MM.1S (cell line): Measurements from ENCODE around the gene CSGALNACT2.

Experiments
- DNase-seq: peaks from one replicate; pipeline ENCODE4 v3.0.0-alpha.2; 2015
- H2AFZ ChIP-seq: fragments of 300-600 bp; sonication (generic); 2 replicates; pipeline ENCODE4 v1.6.0; 2016; ENCODE audit warnings: antibody characterized with exemption, low read length
- H3F3A ChIP-seq: fragments of 300-600 bp; sonication (generic); 2 replicates; pipeline ENCODE4 v1.6.1; 2016; ENCODE audit warnings: mild to moderate bottlenecking, antibody characterized with exemption, low read length, moderate library complexity, mixed read lengths; ENCODE audit not compliant: insufficient read depth
- H3K27ac ChIP-seq: fragments of 300-600 bp; sonication (generic); 2 replicates; pipeline ENCODE4 v1.5.1; 2016; ENCODE audit warnings: mild to moderate bottlenecking, low read length
- H3K27me3 ChIP-seq: fragments of 300-600 bp; sonication (generic); replicated peaks from 2 replicates; pipeline ENCODE4 v1.6.0; 2016; ENCODE audit warnings: low read length; ENCODE audit not compliant: insufficient read depth
- H3K36me3 ChIP-seq: fragments of 300-600 bp; sonication (generic); replicated peaks from 2 replicates; pipeline ENCODE4 v1.6.1; 2016; ENCODE audit warnings: mild to moderate bottlenecking, low read length, mixed read lengths; ENCODE audit not compliant: insufficient read depth
- H3K4me1 ChIP-seq: fragments of 300-600 bp; sonication (generic); 2 replicates; pipeline ENCODE4 v1.6.1; 2016; ENCODE audit warnings: low read length, mixed read lengths
- H3K4me2 ChIP-seq: fragments of 300-600 bp; sonication (generic); 2 replicates; pipeline ENCODE4 v1.6.0; 2016; ENCODE audit warnings: low read depth, low read length
- H3K4me3 ChIP-seq: fragments of 300-600 bp; sonication (generic); 2 replicates; pipeline ENCODE4 v1.5.1; 2016; ENCODE audit warnings: low read length, mixed read lengths
- H3K79me2 ChIP-seq: fragments of 300-600 bp; sonication (generic); 2 replicates; pipeline ENCODE4 v1.6.1; 2016; ENCODE audit warnings: mixed run types, low read length, mixed read lengths
- H3K9ac ChIP-seq: fragments of 300-600 bp; sonication (generic); 2 replicates; pipeline ENCODE4 v1.6.1; 2016; ENCODE audit warnings: low read length, mixed read lengths
- H3K9me2 ChIP-seq: fragments of 300-600 bp; sonication (generic); replicated peaks from 2 replicates; pipeline ENCODE4 v1.6.1; 2016; ENCODE audit warnings: mild to moderate bottlenecking, low read length, mixed read lengths; ENCODE audit not compliant: insufficient read depth
- H3K9me3 ChIP-seq: fragments of 300-600 bp; sonication (generic); replicated peaks from 2 replicates; pipeline ENCODE4 v1.6.1; 2016; ENCODE audit warnings: mild to moderate bottlenecking, low read length, mixed read lengths; ENCODE audit not compliant: insufficient read depth
- H4K20me1 ChIP-seq: fragments of 300-600 bp; sonication (generic); 2 replicates; pipeline ENCODE4 v1.6.1; 2016; ENCODE audit warnings: mild to moderate bottlenecking, low read length, moderate library complexity, mixed read lengths; ENCODE audit not compliant: insufficient read depth
- EZH2 ChIP-seq: fragments of 300-600 bp; sonication (generic); optimal IDR thresholded peaks from 2 replicates; pipeline ENCODE3; 2017; ENCODE audit warnings: low read depth, mild to moderate bottlenecking, antibody characterized with exemption, low read length, mixed read lengths
- EZH2phosphoT487 ChIP-seq: fragments of 300-600 bp; sonication (generic); IDR thresholded peaks from 2 replicates; pipeline ENCODE4 v1.6.1; 2018; ENCODE audit warnings: antibody characterized with exemption, low read length
- TF ChIP-seq, protein P1 (sequence below): fragments of 300-600 bp; sonication (generic); IDR thresholded peaks from 2 replicates; pipeline ENCODE4 v1.5.1; 2016; ENCODE audit warnings: antibody characterized with exemption, low read length, mixed read lengths

CSGALNACT2 gene

DNA sequence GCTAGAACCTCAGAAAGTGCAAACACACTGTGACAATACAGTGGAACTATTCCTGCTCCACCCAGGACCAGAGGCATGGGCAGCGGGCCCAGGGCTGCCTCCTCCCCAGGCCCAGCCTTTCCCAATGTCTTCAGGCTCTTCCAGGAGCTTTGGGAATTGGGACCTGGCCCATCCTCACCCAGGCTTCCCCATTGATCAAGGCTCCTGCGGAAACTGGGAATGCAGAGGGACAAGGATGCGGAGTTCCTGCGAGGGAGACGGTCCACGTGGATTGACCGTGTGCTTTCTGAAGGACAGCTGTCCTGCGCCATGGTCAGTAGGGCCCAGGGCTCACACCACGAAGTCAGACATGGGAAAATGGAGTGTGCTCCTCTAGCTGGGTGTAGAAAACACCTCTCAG is 56.6 kb downstream of the CSGALNACT2 start:
- Histone ChIP-seq H3K79me2 (no peaks in the 10 kb centered on the region), H3K9me3 (no peaks in the 10 kb centered on the region), H3K4me1 (no peaks in the 10 kb centered on the region), H3K4me3 (no peak overlapping the region), H3K4me2 (no peak overlapping the region), H3K36me3 (no peaks in the 10 kb centered on the region), H4K20me1 (no peaks in the 10 kb centered on the region), H3K9me2 (no peaks in the 10 kb centered on the region), H3K9ac (no peak overlapping the region), H3K27me3 (no peaks in the 10 kb centered on the region), H2AFZ (no peak overlapping the region), H3K27ac (no peak overlapping the region), H3F3A (no peaks in the 10 kb centered on the region)
- TF ChIP-seq EZH2phosphoT487 = no peak
- no peak for DNase-seq

DNA sequence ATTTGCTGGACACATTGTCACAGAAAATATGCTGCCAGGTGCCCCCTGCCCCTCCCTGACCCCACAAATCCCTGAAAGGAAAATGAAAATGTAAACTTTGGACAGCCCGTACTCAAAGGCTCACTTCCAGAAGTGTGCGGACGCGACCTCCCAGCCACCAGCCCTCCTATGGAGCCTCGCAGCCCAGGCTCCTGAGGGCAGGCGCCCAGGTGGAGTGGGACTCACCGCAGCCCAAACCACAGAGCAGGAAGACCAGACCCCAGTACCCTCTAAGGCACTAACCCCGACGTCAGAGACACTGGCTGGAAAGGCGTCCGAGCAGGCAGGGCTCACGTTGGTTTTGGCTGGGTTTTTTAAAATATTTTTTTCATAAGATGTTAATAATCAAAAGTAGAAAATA is 57.3 kb downstream of the CSGALNACT2 start:
- Histone ChIP-seq H4K20me1 (no peaks in the 10 kb centered on the region), H3K4me3 (no peak overlapping the region), H2AFZ (no peak overlapping the region), H3K4me2 (no peak overlapping the region), H3K9me3 (no peaks in the 10 kb centered on the region), H3K9me2 (no peaks in the 10 kb centered on the region), H3K79me2 (no peaks in the 10 kb centered on the region), H3K27me3 (no peaks in the 10 kb centered on the region), H3K4me1 (no peaks in the 10 kb centered on the region), H3K27ac (no peak overlapping the region), H3F3A (no peaks in the 10 kb centered on the region), H3K9ac (no peak overlapping the region), H3K36me3 (no peaks in the 10 kb centered on the region)
- TF ChIP-seq EZH2 (no peak), EZH2phosphoT487 (no peak)
- TF ChIP-seq, protein P1, sequence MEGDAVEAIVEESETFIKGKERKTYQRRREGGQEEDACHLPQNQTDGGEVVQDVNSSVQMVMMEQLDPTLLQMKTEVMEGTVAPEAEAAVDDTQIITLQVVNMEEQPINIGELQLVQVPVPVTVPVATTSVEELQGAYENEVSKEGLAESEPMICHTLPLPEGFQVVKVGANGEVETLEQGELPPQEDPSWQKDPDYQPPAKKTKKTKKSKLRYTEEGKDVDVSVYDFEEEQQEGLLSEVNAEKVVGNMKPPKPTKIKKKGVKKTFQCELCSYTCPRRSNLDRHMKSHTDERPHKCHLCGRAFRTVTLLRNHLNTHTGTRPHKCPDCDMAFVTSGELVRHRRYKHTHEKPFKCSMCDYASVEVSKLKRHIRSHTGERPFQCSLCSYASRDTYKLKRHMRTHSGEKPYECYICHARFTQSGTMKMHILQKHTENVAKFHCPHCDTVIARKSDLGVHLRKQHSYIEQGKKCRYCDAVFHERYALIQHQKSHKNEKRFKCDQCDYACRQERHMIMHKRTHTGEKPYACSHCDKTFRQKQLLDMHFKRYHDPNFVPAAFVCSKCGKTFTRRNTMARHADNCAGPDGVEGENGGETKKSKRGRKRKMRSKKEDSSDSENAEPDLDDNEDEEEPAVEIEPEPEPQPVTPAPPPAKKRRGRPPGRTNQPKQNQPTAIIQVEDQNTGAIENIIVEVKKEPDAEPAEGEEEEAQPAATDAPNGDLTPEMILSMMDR = no peak
- no peak for DNase-seq

DNA sequence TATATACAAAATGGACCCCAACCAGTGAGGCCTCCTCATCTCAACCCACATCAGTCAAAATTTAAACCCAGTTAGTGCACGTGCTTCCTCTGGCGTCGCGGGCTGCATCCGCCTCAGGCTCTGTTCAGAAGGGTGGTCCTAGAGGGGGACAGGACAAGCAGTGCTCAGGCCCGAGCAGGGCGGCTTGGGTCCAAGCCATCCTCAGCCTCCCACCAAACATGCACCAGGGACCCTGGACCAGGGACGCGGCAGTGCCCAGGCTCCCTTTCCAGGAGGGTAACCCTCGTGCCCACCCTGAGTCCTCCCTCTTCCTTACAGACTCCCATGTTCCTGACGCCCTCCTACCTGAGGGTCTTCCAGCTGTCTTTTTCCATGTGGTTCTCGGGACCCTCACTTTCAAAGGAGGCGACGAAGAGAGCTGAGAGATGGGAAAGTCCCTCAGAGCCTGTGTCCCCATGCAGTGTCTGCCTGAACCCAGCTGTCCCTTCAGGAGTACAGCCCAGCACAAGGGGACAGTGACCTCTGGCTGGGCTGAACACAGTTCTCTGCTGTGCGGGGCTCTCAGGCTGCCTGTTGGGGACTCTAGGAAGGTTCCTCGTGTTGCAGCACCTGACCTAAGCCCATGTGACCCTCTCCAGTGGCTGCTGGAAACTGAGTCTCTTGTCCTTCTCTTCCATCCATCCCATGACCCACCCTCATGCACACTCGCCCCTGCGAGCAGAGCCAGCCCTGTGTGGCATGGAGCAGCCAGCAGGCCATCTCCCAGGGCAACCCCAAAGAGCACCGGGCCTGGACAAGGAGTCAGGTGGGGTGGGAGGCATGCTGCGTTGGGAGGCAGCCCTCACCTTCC is 58.1 kb downstream of the CSGALNACT2 start:
- no peaks in the 10 kb centered on the region for H3K36me3 ChIP-seq

More for the DNA sequence above, 58.1 kb downstream of the CSGALNACT2 start:
- DNase-seq = no peak
- H3K9ac ChIP-seq = no peak overlapping the region
- H3K27me3 ChIP-seq = no peaks in the 10 kb centered on the region
- H2AFZ ChIP-seq = no peak overlapping the region
- no peak overlapping the region for H3K4me3 ChIP-seq
- H3K27ac ChIP-seq = no peak overlapping the region
- no peaks in the 10 kb centered on the region for H3K9me2 ChIP-seq
- no peak overlapping the region for H3K4me2 ChIP-seq
- no peaks in the 10 kb centered on the region for H3F3A ChIP-seq
- no peaks in the 10 kb centered on the region for H3K79me2 ChIP-seq
- no peak for TF ChIP-seq EZH2phosphoT487
- TF ChIP-seq EZH2 = no peak
- TF ChIP-seq, protein P1 = no peak
- H3K4me1 ChIP-seq = no peaks in the 10 kb centered on the region
- no peaks in the 10 kb centered on the region for H4K20me1 ChIP-seq
- H3K9me3 ChIP-seq = no peaks in the 10 kb centered on the region
